Left colon (tissue), 2 donors: ENCODE results near the gene NUDT16. TPM values are rescaled to one million over a fixed set of nuclear protein-coding genes. Genes with fewer than 3 reads are reported as not detected.

Experiments
- ATAC-seq: fragments of 200-7000 bp; cut with Tn5 transposase; one replicate; pipeline ENCODE4 v1.9.1; 2020; ENCODE audit warnings: mild to moderate bottlenecking, moderate library complexity
- DNase-seq, 2 donors: peaks; one replicate each; pipeline ENCODE4 v3.0.0-alpha.2; 2020
- intact Hi-C, 2 donors: fragments of 100-400 bp; cut with DNase I in 1 of 2; cut with micrococcal nuclease in 1 of 2; formaldehyde crosslinking; loops; one replicate each; pipeline versions ENCODE4 v1.11.2 to v1.14.0; 2022; cut with DNase I, micrococcal nuclease
- total RNA-seq, 2 donors: library from RNA; stranded (reverse); fragmentation: NEBNext Ultra II Directional; extraction: Animal tissue kit (Norgen Biotek cat#: 25700); gene quantifications; one replicate each; pipeline ENCODE4 v1.2.1, GENCODE V29; 2021
- donor health status: DM: no; HTN: no; CAD: no.
- donor health status: DM: yes; HTN: yes; CAD: no.

NUDT16 gene
- total RNA-seq, 2 donors from 2014 or later = 39.0 to 51.7 TPM

GRCh38 chr3:131421957-131422498 is 40.5 kb downstream of the NUDT16 start:
- intact Hi-C loops = no loop called here
- DNase-seq (no peak), ATAC-seq (no peak)

- ATAC-seq = no peak
- DNase-seq = no peak
- intact Hi-C loops = no loop called here
Measured at GRCh38 chr3:131427226-131427625, 45.7 kb downstream of the NUDT16 start.

GRCh38 chr3:131431754-131432153 is 50.2 kb downstream of the NUDT16 start:
- DNase-seq (no peak), ATAC-seq (no peak)
- intact Hi-C loops = no loop called here

GRCh38 chr3:131432441-131432840 is 50.9 kb downstream of the NUDT16 start:
- ATAC-seq (no peak), DNase-seq (no peak)
- intact Hi-C loops = no loop called here

GRCh38 chr3:131435000-131435399 is 53.4 kb downstream of the NUDT16 start:
- intact Hi-C loops = no loop called here
- no peak for DNase-seq
- ATAC-seq = no peak

Other genes starting within 250 kb of the NUDT16 start
- gene MRPL3, start 121.2 kb downstream of the NUDT16 start, total RNA-seq = 10 to 100 TPM; 52.4 to 65.4 TPM